ENCODE measurements around the gene PKLR. TPM values are rescaled to one million over a fixed set of nuclear protein-coding genes. Genes with fewer than 3 reads are reported as not detected.

The PKLR gene
- total and polyA plus RNA-seq, 2 donors (not counting 1 experiment from before 2014, with no cell fraction given), result not detected

DNA sequence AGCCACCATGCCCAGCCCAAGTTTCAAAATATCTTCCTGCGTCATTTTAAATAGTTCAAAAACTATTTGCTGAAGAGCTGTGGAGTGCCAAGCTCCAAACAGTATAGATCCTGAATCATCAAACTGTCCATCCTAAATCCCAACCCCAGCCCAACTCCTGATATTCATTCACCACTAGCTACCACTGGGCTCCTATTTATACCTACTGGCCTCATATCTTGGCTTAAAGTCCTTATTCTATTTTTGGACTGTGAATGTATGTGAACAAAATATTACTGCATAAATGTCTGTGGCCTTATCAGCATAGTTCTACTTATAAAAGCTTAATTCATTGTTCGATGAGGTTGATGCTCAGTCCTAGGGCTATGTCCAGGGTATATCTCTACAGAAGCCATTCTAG is 33.9 kb downstream of the PKLR start:
- H3K4me2 ChIP-seq (ENCODE audit: extremely low read depth, insufficient read depth, low read length), result no peak overlapping the region
- H3K27ac ChIP-seq (ENCODE audit: insufficient read depth, low read length), result no peak overlapping the region
- no peaks in the 10 kb centered on the region for H3K27me3 ChIP-seq (ENCODE audit: control insufficient read depth, insufficient read depth, low read length)
- H3K79me2 ChIP-seq (ENCODE audit: control insufficient read depth, insufficient read depth, low read length), result peaks cover 21% of the 10 kb centered on the region
- TF ChIP-seq EZH2 (IDR thresholded peaks at IDR 0.05; ENCODE audit: low read length, missing control alignments), result no peak
- TF ChIP-seq, protein P1, sequence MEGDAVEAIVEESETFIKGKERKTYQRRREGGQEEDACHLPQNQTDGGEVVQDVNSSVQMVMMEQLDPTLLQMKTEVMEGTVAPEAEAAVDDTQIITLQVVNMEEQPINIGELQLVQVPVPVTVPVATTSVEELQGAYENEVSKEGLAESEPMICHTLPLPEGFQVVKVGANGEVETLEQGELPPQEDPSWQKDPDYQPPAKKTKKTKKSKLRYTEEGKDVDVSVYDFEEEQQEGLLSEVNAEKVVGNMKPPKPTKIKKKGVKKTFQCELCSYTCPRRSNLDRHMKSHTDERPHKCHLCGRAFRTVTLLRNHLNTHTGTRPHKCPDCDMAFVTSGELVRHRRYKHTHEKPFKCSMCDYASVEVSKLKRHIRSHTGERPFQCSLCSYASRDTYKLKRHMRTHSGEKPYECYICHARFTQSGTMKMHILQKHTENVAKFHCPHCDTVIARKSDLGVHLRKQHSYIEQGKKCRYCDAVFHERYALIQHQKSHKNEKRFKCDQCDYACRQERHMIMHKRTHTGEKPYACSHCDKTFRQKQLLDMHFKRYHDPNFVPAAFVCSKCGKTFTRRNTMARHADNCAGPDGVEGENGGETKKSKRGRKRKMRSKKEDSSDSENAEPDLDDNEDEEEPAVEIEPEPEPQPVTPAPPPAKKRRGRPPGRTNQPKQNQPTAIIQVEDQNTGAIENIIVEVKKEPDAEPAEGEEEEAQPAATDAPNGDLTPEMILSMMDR (conservative IDR thresholded peaks at IDR 0.05 in 1 of 2, IDR thresholded peaks at IDR 0.05 in 1 of 2; ENCODE audit: low read depth in 1 of 2, low read length in 2 of 2), result no peak
- no peak overlapping the region for H2AFZ ChIP-seq (ENCODE audit: low read length)
- no peak overlapping the region for H3K4me3 ChIP-seq (replicated peaks in 1 of 4; ENCODE audit: control extremely low read depth in 1 of 4, insufficient read depth in 1 of 4, low read depth in 3 of 4, low read length in 4 of 4)
- no peaks in the 10 kb centered on the region for H4K20me1 ChIP-seq (ENCODE audit: control insufficient read depth, extremely low read depth, insufficient read depth, low read length)
- H3K36me3 ChIP-seq (ENCODE audit: control insufficient read depth, insufficient read depth, low read length), result peaks cover 33% of the 10 kb centered on the region
- H3K9ac ChIP-seq (ENCODE audit: insufficient read depth, low read length), result no peak overlapping the region
- H3K4me1 ChIP-seq (ENCODE audit: control insufficient read depth, extremely low read depth, insufficient read depth, low read length), result no peaks in the 10 kb centered on the region
- H3K9me3 ChIP-seq (ENCODE audit: control insufficient read depth, insufficient read depth, low read depth, low read length), result no peaks in the 10 kb centered on the region
- DNase-seq (ENCODE audit: low read depth in 2 of 2), result no peak

GRCh38 chr1:155266553-155266952 is 34.7 kb downstream of the PKLR start:
- Histone ChIP-seq H3K79me2 (ENCODE audit: control insufficient read depth, insufficient read depth, low read length) (peaks cover 17% of the 10 kb centered on the region), H3K4me1 (ENCODE audit: control insufficient read depth, extremely low read depth, insufficient read depth, low read length) (no peaks in the 10 kb centered on the region), H3K27ac (ENCODE audit: insufficient read depth, low read length) (no peak overlapping the region), H3K4me2 (ENCODE audit: extremely low read depth, insufficient read depth, low read length) (no peak overlapping the region), H3K9ac (ENCODE audit: insufficient read depth, low read length) (no peak overlapping the region), H4K20me1 (ENCODE audit: control insufficient read depth, extremely low read depth, insufficient read depth, low read length) (no peaks in the 10 kb centered on the region), H3K9me3 (ENCODE audit: control insufficient read depth, insufficient read depth, low read depth, low read length) (no peaks in the 10 kb centered on the region), H3K27me3 (ENCODE audit: control insufficient read depth, insufficient read depth, low read length) (no peaks in the 10 kb centered on the region), H3K4me3 (replicated peaks in 1 of 4; ENCODE audit: control extremely low read depth in 1 of 4, insufficient read depth in 1 of 4, low read depth in 3 of 4, low read length in 4 of 4) (no peak overlapping the region), H2AFZ (ENCODE audit: low read length) (no peak overlapping the region), H3K36me3 (ENCODE audit: control insufficient read depth, insufficient read depth, low read length) (peaks cover 33% of the 10 kb centered on the region)
- TF ChIP-seq EZH2 (IDR thresholded peaks at IDR 0.05; ENCODE audit: low read length, missing control alignments), result no peak
- TF ChIP-seq, protein P1 (conservative IDR thresholded peaks at IDR 0.05 in 1 of 2, IDR thresholded peaks at IDR 0.05 in 1 of 2; ENCODE audit: low read depth in 1 of 2, low read length in 2 of 2), result no peak
- DNase-seq (ENCODE audit: low read depth in 2 of 2), result no peak

DNA sequence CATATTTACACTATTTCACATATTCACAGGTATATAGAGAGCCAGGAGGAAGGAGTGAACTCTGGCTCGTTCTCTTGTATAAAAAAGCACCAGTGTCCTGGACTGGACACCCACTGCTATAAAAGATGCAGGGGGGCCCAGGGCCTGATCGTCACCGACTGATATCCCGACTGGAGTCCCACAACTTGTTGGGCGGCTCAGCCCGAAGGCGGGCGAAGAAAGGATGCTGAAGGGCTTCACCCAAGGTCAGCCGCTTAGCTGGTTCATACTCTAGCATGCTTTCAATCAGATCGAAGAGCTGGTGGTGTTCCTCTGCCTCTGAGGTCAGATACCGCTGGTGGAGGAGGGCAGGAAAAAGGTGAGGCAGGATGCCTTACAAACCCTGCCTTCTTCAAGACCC is 38.2 kb downstream of the PKLR start:
- no peaks in the 10 kb centered on the region for H3K9me3 ChIP-seq (ENCODE audit: control insufficient read depth, insufficient read depth, low read depth, low read length)
- H3K27me3 ChIP-seq (ENCODE audit: control insufficient read depth, insufficient read depth, low read length), result no peaks in the 10 kb centered on the region
- no peaks in the 10 kb centered on the region for H4K20me1 ChIP-seq (ENCODE audit: control insufficient read depth, extremely low read depth, insufficient read depth, low read length)
- H3K36me3 ChIP-seq (ENCODE audit: control insufficient read depth, insufficient read depth, low read length), result peaks cover 20% of the 10 kb centered on the region
- H2AFZ ChIP-seq (ENCODE audit: low read length), result no peak overlapping the region
- peaks cover 18% of the 10 kb centered on the region for H3K79me2 ChIP-seq (ENCODE audit: control insufficient read depth, insufficient read depth, low read length)
- no peak overlapping the region for H3K9ac ChIP-seq (ENCODE audit: insufficient read depth, low read length)
- H3K4me2 ChIP-seq (ENCODE audit: extremely low read depth, insufficient read depth, low read length), result no peak overlapping the region
- DNase-seq (ENCODE audit: low read depth in 2 of 2), result no peak
- H3K27ac ChIP-seq (ENCODE audit: insufficient read depth, low read length), result no peak overlapping the region
- TF ChIP-seq, protein P1 (conservative IDR thresholded peaks at IDR 0.05 in 1 of 2, IDR thresholded peaks at IDR 0.05 in 1 of 2; ENCODE audit: low read depth in 1 of 2, low read length in 2 of 2), result no peak
- no peak for TF ChIP-seq EZH2 (IDR thresholded peaks at IDR 0.05; ENCODE audit: low read length, missing control alignments)
- peaks cover 2% of the 10 kb centered on the region for H3K4me1 ChIP-seq (ENCODE audit: control insufficient read depth, extremely low read depth, insufficient read depth, low read length)
- no peak overlapping the region for H3K4me3 ChIP-seq (replicated peaks in 1 of 4; ENCODE audit: control extremely low read depth in 1 of 4, insufficient read depth in 1 of 4, low read depth in 3 of 4, low read length in 4 of 4)
